ENCODE measurements around the gene LRMDA.

The LRMDA gene

DNA sequence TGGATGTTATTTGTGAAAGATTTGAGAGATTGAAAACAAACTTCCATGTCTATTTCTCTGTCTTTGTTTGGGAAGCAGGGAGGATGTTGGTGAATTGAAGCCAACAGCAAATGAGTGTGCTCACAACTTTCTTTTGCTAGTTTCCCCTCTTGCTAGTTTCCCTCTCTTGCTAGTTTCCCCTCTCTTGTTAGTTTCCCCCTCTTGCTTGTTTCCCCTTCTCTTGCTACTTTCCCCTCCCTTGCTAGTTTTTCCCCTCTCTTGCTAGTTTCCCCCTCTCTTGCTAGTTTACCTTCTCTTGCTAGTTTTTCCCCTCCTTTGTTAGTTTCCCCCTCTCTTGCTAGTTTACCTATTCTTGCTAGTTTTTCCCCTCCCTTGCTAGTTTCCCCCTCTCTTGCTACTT is 613.3 kb downstream of the LRMDA start:
- TF ChIP-seq, protein P1, sequence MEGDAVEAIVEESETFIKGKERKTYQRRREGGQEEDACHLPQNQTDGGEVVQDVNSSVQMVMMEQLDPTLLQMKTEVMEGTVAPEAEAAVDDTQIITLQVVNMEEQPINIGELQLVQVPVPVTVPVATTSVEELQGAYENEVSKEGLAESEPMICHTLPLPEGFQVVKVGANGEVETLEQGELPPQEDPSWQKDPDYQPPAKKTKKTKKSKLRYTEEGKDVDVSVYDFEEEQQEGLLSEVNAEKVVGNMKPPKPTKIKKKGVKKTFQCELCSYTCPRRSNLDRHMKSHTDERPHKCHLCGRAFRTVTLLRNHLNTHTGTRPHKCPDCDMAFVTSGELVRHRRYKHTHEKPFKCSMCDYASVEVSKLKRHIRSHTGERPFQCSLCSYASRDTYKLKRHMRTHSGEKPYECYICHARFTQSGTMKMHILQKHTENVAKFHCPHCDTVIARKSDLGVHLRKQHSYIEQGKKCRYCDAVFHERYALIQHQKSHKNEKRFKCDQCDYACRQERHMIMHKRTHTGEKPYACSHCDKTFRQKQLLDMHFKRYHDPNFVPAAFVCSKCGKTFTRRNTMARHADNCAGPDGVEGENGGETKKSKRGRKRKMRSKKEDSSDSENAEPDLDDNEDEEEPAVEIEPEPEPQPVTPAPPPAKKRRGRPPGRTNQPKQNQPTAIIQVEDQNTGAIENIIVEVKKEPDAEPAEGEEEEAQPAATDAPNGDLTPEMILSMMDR (conservative IDR thresholded peaks at IDR 0.05), result no peak
- H3K27ac ChIP-seq, result no peak overlapping the region

DNA sequence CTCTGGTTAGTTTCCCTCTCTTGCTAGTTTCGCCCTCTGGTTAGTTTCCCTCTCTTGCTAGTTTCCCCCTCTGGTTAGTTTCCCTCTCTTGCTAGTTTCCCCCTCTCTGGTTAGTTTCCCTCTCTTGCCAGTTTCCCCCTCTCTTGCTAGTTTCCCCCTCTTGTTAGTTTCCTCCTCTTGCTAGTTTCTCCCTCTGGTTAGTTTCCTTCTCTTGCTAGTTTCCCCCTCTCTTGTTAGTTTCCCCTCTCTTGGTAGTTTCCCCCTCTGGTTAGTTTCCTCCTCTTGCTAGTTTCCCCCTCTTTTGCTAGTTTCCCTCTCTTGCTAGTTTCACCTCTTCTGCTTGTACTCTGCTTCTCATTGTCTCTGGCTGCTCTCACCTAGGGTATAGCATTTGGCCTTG is 613.8 kb downstream of the LRMDA start:
- TF ChIP-seq, protein P1 (conservative IDR thresholded peaks at IDR 0.05), result no peak
- H3K27ac ChIP-seq, result no peak overlapping the region

DNA sequence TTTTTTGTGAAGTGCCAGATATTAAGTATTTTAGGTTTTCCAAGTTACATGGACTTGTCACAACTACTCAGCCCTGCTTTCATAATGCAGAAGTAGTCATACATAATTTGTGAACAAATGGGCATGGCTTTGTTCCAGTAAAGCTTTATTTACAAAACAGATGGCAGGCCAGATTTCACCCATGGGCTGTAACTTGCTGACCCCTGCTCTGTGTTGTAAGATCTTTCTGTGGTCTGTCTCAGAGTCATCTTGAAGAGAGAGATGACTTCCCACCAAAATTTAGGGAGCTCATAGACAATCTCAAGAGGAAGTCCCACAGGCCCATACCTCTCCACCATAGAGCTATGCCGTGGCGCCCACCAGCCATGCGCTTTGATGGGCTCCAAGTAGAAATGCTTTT is 616.1 kb downstream of the LRMDA start:
- no peak overlapping the region for H3K27ac ChIP-seq

DNA sequence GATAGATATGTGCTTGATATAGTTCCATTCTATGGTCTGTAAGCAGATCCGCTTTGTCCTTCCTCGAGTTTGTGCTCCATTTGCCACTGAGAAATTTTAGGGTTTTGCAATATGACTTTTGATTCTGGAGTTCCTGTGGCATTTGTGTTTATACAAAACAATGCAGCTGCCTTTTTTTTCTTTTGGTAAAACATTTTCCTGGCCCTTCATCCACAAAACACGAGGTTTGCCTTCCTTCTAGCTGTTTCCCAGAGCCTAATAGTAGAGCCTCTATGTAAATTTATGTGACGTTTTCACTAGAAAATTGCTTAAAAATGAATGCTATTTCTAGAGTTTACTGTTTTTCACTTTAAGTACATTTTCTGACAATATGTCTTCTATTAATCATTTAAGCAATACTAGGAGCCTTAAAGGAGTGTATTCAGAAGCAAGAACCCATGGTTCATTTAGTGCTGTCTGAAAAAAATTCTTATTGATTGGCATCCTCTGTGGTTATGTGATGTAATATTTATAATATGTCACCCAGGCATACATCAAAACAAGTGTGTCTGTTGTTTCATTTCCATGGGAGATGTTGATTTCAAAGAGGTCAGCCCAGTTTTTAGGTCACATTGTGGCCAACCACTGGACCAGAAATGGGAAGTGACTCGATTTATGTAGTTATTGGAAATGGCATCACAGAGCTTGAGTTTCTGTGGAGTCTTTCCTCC is 618.3 kb downstream of the LRMDA start:
- H3K27ac ChIP-seq, result peak overlapping the region; percentile 92
- TF ChIP-seq, protein P1 (conservative IDR thresholded peaks at IDR 0.05), result no peak

More for the DNA sequence above, 616.1 kb downstream of the LRMDA start:
- TF ChIP-seq, protein P1 (conservative IDR thresholded peaks at IDR 0.05), result no peak

DNA sequence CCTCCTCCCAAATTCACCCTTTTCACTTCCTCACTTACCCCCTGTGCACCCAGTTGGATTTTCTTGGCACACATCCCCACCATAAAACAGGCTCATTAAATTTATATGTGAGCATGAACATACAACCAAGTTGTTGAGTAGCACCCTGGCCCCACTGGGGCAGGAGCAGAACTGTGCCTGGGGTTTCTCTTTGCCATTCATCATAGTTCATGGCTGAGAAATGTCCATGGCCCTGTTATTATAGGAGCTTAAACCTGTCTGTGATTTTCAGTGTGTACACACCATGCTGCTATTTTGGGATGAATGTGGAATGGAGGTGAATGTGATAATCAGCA is 618.8 kb downstream of the LRMDA start:
- peak overlapping the region; percentile 92 for H3K27ac ChIP-seq
- TF ChIP-seq, protein P1 (conservative IDR thresholded peaks at IDR 0.05), result no peak

DNA sequence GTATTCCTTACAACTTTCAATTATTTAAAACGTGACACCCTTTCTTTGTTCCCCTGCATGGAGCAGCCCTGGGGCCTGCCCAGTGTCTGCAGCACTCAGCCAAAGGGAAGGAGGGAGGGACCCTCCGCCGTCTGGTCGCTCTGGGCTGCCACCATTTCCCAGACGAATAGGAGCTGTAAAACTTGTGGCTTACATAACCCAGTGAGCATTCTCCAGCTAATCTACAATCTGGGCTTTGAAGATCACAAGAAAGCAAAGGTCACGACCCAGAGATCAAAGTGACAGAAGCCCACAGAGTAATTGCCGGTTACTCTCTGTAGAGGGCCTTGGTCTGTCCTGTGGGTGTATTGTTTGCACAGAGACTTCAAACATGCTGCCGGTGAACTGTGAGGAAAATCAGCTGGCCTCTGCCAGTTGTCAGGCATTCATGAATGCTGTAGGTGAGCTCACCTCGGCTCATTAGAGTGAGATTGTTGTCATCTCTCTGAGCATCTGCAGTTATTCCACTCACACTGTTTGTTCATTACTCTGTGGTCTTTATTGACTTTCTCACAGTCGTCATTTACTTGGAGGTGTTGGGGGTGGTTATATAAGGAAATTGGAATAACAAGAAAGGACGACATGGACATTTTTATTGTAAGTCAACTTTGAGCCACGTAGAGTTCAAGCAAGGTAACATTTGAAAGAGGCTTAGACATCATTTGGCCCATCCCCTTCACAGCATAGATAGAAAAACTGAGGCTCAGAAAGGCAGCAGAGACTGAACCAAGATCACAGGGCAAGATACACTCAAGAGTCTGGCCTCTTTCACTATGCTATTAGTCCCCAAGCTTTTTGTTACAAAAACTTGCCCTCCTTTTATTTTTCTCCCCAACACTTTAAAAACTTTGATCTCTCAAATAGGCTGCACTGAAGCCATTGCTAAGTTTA is 619.8 kb downstream of the LRMDA start:
- H3K27ac ChIP-seq, result peak overlapping the region; percentile 92
- TF ChIP-seq, protein P1 (conservative IDR thresholded peaks at IDR 0.05), result peak; percentile 22; the same call in 1 of the 2 replicates

DNA sequence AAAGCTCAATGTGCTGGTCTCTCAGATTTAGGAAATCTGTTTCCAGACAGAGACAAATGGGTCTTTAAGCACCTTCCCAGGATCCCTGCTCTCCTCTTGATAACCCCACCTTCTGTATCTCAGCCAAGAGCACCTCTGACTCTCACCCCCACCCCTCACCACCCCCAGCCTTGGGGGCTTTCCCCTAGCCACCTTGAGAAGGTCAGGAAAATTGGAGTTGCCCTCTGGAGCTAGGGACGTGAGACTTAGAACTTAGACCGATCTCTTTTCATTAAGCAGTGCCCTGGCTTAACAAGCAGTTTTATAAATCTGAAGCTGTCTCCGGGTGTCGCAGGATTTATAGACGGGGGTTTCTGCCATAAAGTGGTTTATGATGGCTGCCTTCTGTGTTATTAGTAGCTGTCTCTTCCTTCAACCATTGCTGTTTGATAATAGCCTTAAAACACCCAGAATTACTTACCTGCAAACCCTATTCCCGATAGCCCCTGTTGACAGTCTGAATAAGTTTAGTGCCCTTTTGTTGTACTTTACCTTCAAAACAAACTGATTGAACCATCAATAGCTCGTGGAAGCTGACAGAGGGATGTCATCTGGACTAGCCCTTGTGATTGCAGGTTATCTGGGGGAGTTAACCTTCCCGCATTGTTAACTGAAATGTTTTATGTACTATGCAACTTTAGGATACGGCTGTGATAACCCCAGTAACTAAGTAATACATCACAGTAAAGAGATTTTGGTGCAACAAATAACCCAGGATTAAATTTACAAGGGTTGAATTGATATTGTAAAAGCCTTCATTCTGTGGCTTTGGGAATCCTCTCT is 621.5 kb downstream of the LRMDA start:
- TF ChIP-seq, protein P1 (conservative IDR thresholded peaks at IDR 0.05), result no peak
- H3K27ac ChIP-seq, result peak overlapping the region; percentile 92

Measured in VCaP (cell line).